Activated T-cell treated with anti-CD3 and anti-CD28 coated beads, Interleukin-2, amount 50 U/mL, for 4 hours (primary cell): ENCODE results near the gene VPS72. TPM values are rescaled to one million over a fixed set of nuclear protein-coding genes. Genes with fewer than 3 reads are reported as not detected.
"Not testable (repeated sequence)": the region's sequence is repeated elsewhere in the genome, so short reads cannot be mapped to it uniquely, and the experiment has no call there.

ENCODE experiments used
- ATAC-seq, 2 donors: fragments of 200-7000 bp; cut with Tn5 transposase; one replicate each; pipeline ENCODE4 v1.10.0; 2021
- DNase-seq: peaks from one replicate; pipeline ENCODE4 v3.0.0-alpha.2; 2020
- H3K27me3 Mint-ChIP-seq: one replicate; pipeline ENCODE4 v1.8.0; 2021; ENCODE audit warnings: low read depth, mixed read lengths
- H3K36me3 Mint-ChIP-seq: one replicate; pipeline ENCODE4 v1.8.0; 2022; ENCODE audit warnings: mixed read lengths; ENCODE audit not compliant: insufficient read depth
- H3K4me1 Mint-ChIP-seq: one replicate; pipeline ENCODE4 v1.8.0; 2021; ENCODE audit warnings: low read depth, mixed read lengths
- H3K4me3 Mint-ChIP-seq: one replicate; pipeline ENCODE4 v1.8.0; 2021; ENCODE audit warnings: mild to moderate bottlenecking, moderate library complexity, mixed read lengths
- H3K9me3 Mint-ChIP-seq: one replicate; pipeline ENCODE4 v1.8.0; 2021; ENCODE audit warnings: mixed read lengths
- total RNA-seq, 3 donors: library from RNA; stranded (reverse); gene quantifications; one replicate each; pipeline ENCODE4 v1.2.1, GENCODE V29; 2021

VPS72 gene
- total RNA-seq, 3 donors from 2014 or later: 72.5 to 81.9 (median 78.1) TPM

DNA sequence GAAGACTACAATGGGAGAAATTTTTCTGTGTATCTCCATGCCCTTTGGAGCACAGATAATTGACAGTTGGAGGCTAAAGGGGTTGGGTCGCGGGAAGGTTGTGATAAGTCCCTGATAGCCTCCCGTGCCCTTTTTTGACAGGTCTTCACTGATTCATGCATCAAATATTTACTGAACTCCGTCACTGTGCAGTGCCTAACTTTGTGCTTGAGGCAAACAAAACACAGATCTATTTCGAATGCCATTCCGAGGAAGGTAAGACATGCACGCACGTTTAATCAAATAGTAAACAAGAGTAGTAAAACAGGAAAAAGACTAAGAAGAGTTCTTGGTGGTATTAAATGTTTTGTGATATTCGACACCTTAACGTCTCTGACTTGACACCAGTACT is 7.9 kb upstream of the VPS72 start:
- Mint-ChIP-seq H3K27me3 (peaks cover 3% of the 10 kb centered on the region), H3K4me3 (peak overlapping the region; percentile 99), H3K4me1 (peaks cover 33% of the 10 kb centered on the region), H3K36me3 (no peaks in the 10 kb centered on the region), H3K9me3 (no peaks in the 10 kb centered on the region)
- no peak for ATAC-seq
- DNase-seq: no peak

DNA sequence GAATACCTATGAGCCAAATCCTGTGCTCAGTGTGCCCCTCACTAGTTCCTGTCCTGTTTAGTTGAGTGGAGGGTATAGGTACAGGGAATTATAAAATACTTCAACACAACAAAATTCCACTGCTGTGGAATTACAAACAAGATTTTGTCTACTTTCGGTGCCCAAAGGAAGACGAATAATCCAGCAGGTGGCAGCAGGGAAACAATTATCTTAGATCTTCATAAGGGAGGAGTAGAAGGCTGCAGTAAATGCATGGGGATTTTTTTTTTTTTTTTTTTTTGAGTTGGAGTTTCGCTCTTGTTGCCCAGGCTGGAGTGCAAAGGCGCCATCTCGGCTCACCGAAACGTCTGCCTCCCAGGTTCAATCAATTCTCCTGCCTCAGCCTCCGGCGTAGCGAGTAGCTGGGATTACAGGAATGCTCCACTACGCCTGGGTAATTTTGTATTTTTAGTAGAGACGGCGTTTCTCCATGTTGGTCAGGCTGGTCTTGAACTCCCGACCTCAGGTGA is 6.3 kb upstream of the VPS72 start:
- H3K36me3 Mint-ChIP-seq: no peaks in the 10 kb centered on the region
- H3K27me3 Mint-ChIP-seq: peaks cover 3% of the 10 kb centered on the region
- H3K4me1 Mint-ChIP-seq: peaks cover 29% of the 10 kb centered on the region
- no peak for ATAC-seq
- H3K4me3 Mint-ChIP-seq: peak overlapping the region; percentile 26
- peak; percentile 41 for DNase-seq
- no peaks in the 10 kb centered on the region for H3K9me3 Mint-ChIP-seq

DNA sequence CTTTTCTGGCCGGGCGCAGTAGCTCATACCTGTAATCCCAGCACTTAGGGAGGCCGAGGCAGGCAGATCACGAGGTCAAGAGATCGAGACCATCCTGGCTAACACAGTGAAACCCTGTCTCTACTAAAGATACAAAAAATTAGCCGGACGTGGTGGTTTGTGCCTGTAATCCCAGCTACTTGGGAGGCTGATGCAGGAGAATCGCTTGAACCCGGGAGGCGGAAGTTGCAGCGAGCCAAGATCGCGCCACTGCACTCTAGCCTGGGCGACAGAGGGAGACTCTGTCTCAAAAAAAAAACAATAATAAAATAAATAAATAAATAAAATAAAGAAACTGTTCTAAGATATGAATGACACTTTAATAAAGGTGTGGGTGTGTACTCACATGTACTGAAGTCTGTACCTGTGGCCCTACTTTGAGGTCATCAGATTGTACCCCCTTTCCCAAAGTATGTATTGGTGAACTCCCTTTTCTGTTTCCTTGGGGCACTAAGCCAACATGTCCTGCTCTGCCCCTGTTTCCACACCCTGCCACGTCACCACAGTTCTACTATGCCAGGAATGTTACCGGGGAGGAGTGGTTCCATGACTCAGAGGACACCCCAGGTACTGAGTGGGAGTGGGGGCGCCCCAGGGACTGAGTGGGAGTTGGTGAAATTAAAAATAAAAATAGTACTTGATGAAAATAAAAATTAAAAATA is 5.0 kb upstream of the VPS72 start:
- H3K36me3 Mint-ChIP-seq, H3K27me3 Mint-ChIP-seq, H3K9me3 Mint-ChIP-seq, H3K4me3 Mint-ChIP-seq, ATAC-seq: not testable (repeated sequence)
- peaks cover 30% of the 10 kb centered on the region for H3K4me1 Mint-ChIP-seq
- DNase-seq: peak; percentile 13

DNA sequence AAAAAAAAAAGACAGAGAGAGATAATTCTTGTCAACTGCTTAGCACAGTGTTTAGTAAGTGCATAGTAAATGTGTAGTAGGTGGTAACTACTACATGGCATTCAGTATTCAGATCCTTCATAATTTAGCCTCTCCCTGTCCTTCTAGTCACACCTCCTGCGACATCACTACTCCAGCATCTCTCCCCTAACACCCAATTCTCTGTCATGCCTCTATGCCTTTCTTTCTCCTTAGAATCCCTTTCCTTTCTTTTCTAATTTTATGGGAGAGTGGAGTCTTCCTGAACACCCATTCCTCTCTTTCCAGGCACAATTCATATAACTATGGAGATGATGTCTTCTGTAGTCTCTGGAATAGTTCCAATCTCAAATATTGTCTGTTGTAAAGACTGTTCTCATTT is 3.9 kb upstream of the VPS72 start:
- Mint-ChIP-seq H3K9me3 (no peaks in the 10 kb centered on the region), H3K27me3 (peaks cover 3% of the 10 kb centered on the region), H3K36me3 (no peaks in the 10 kb centered on the region), H3K4me1 (peaks cover 23% of the 10 kb centered on the region), H3K4me3 (no peak overlapping the region)
- DNase-seq (no peak), ATAC-seq (no peak)

DNA sequence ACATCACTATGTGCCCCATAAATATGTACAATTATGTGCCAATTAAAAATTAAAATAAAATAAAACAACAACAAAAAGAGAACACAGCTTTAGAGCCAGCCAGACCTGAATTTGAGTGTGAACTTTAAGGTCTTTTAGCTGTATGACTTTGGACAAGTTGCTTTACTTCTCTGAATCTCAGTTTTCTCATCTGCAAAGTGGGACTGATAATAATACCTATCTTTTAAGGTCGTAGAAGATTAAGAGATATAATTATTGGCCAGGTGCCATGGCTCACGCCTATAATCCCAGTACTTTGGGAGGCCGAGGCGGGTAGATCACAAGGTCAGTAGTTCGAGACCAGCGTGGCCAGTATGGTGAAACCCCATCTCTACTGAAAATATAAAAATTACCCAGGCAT is 3.3 kb upstream of the VPS72 start:
- Mint-ChIP-seq H3K4me3 (no peak overlapping the region), H3K4me1 (peaks cover 28% of the 10 kb centered on the region), H3K36me3 (no peaks in the 10 kb centered on the region), H3K27me3 (peaks cover 3% of the 10 kb centered on the region), H3K9me3 (no peaks in the 10 kb centered on the region)
- no peak for ATAC-seq
- DNase-seq: no peak

DNA sequence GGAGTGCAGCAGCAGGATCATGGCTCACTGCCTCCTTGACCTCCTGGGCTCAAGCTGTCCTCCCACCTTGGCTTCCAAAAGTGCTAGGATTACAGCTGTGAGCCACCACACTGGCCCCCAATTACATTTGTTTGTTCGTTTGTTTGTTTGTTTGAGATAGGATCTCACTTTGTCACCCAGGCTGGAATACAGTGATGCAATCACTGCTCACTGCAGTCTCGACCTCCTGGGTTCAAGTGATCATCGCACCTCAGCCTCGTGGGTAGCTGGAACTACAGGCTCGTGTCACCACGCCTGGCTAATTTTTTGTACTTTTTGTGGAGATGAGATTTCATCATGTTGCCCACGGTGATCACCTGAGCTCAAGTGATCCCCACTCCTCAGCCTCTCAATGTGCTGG is 2.0 kb upstream of the VPS72 start:
- DNase-seq: no peak
- no peak for ATAC-seq
- H3K4me1 Mint-ChIP-seq: peaks cover 25% of the 10 kb centered on the region
- no peaks in the 10 kb centered on the region for H3K9me3 Mint-ChIP-seq
- H3K4me3 Mint-ChIP-seq: no peak overlapping the region
- H3K36me3 Mint-ChIP-seq: no peaks in the 10 kb centered on the region
- peaks cover 3% of the 10 kb centered on the region for H3K27me3 Mint-ChIP-seq

DNA sequence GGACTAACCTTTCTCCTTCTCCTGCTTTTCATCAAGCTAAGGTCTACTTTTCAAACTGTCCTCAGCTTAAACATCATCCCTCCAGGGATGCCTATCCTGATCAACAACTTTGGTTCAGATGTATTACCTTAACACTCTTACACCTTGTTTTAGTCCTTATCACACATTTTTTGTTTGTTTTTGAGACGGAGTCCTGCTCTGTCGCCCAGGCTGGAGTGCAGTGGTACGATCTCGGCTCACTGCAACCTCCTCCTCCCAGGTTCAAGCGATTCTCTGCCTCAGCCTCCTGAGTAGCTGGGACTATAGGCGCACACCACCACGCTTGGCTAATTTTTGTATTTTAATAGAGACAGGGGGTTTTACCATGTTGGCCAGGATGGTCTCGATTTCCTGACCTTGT is 1.3 kb downstream of the VPS72 start:
- ATAC-seq, H3K36me3 Mint-ChIP-seq, H3K9me3 Mint-ChIP-seq, DNase-seq, H3K27me3 Mint-ChIP-seq: not testable (repeated sequence)
- Mint-ChIP-seq H3K4me1 (peaks cover 23% of the 10 kb centered on the region), H3K4me3 (peak overlapping the region; percentile 96)

DNA sequence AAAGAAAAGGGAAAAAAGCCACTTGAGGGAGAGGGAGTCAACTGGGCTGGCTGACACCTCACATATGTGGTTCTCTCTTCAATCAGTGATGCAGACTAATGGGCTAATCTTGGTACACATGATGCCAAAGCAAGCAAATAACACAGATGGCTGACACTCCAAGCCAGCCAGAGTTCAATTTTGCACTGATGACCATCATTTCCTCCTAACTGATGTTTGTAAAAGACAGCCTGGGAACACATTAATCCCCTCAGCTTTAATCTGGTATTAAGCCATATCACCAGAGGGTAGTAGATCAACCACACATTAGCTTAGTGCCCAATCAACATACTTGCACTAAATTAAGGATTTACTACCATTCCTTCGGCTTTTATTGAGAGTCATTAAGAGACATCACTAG is 2.8 kb downstream of the VPS72 start:
- no peaks in the 10 kb centered on the region for H3K27me3 Mint-ChIP-seq
- ATAC-seq (no peak), DNase-seq (no peak)
- no peaks in the 10 kb centered on the region for H3K9me3 Mint-ChIP-seq
- H3K4me1 Mint-ChIP-seq: peaks cover 23% of the 10 kb centered on the region
- peaks cover 17% of the 10 kb centered on the region for H3K36me3 Mint-ChIP-seq
- H3K4me3 Mint-ChIP-seq: no peak overlapping the region

DNA sequence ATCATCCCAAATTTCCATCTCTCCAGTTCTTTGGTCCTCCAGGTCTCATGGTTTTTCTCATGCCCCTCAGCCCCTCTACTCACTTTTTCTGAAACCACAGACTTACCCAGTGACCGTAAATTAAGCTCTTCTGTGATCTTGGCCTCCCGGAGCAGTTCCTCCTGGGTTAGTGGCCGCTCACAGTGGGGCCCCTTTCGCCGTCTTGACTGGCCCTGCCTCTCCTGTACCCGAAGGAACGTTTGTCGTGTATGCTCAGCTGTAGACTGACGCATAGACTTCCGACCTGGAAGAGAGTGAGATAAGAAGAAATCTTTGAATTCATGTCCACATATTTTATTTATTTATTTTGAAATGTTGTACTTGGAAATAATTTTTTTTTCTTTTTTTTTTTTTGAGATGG is 5.8 kb downstream of the VPS72 start:
- ATAC-seq (no peak), DNase-seq (no peak)
- Mint-ChIP-seq H3K4me3 (no peak overlapping the region), H3K9me3 (no peaks in the 10 kb centered on the region), H3K36me3 (peaks cover 33% of the 10 kb centered on the region), H3K27me3 (no peaks in the 10 kb centered on the region), H3K4me1 (peaks cover 14% of the 10 kb centered on the region)

DNA sequence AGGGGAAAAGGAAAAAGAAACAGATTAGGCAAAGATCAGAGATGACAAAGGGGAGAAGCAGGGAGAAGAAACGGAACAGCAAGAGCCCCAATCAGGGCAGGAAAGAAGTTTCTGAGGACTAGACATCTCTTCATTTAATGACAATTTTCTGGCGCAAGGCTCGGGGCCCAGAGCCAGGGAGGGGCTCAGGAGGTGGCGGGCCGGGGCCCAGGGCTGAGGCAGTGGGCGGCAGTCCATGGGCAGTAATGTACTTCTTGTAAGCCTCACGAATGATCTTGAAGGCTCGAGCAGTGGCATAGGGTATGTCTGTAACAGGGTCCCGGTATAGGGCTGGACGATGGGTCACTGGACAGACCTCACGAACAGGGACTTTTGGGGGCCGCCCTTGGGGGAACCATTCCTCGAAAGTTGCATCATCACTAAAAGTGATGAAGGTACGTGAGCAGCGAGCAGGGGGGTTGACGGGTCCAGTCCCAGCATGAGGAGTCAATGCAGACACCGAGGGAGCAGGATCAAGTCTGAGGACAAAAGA is 13.4 kb downstream of the VPS72 start:
- Mint-ChIP-seq H3K4me1 (peaks cover 3% of the 10 kb centered on the region), H3K36me3 (peaks cover 51% of the 10 kb centered on the region), H3K27me3 (no peaks in the 10 kb centered on the region), H3K9me3 (no peaks in the 10 kb centered on the region), H3K4me3 (no peak overlapping the region)
- no peak for ATAC-seq
- no peak for DNase-seq

DNA sequence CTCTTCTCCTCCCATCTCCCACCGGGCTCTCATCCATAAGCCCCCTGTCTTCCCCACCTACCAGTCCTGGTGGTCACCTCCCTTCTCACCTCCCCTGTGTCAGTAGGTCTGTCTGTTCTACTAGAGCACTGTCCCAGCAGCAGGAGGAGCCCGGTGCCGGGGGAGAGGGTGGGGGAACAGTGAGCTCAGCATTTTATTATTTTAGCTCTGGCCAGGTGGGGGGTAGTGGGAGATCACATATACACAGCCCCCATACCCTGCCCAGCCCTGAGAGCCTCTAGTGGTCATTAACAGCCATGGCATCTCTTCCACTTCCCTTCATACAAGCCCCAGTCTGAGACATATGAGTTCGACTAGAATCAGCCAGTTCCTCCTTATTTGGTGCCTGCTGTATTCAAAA is 14.1 kb downstream of the VPS72 start, which contains the start of gene TMOD4:
TSS of gene TMOD4 (minus strand) at position 119 of the 400 bp plus-strand sequence. CDS start 1,106 bp downstream, outside the sequence.
- peaks cover 3% of the 10 kb centered on the region for H3K4me1 Mint-ChIP-seq
- peaks cover 52% of the 10 kb centered on the region for H3K36me3 Mint-ChIP-seq
- DNase-seq (no peak), ATAC-seq (peak in 1 of 2 donors; percentile 58)
- no peaks in the 10 kb centered on the region for H3K9me3 Mint-ChIP-seq
- no peak within 1 kb of the TSS for H3K4me3 Mint-ChIP-seq
- H3K27me3 Mint-ChIP-seq: no peaks in the 10 kb centered on the region

DNA sequence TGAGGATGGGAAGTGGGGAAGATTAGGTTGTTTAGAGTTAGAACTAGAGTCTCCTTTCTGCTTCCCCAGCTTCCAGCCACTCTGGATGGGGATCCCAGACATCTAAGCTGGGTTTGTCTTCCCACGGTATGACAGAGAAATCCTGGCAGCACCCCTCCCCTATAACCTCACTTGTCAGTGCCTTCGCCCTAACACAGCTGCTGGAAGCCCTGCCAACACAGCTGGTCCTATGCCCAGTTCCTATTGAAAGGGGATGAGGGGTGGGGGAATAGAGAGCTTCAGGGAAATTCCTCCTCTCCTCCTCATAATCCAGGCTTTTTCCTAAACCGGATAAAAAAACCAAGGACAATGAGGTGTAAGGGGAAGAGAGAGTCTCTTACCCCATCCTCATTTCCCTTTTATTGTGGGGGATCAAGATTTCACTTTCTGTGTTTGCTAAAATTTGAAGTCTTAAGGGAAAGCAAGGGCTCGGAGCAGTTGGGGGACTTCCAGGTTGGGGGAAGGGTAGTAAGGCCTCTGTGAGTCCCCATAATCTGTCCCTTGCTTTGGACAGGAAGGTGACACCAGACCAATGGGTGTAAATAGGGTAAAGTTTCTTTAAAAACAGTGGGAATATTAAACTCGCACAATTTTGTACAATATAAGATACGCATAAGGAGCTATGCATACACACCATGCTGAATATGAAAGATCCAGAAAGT is 14.8 kb downstream of the VPS72 start:
- Mint-ChIP-seq H3K4me3 (no peak overlapping the region), H3K4me1 (peaks cover 3% of the 10 kb centered on the region), H3K36me3 (peaks cover 54% of the 10 kb centered on the region), H3K9me3 (no peaks in the 10 kb centered on the region), H3K27me3 (no peaks in the 10 kb centered on the region)
- DNase-seq: no peak
- ATAC-seq: no peak

DNA sequence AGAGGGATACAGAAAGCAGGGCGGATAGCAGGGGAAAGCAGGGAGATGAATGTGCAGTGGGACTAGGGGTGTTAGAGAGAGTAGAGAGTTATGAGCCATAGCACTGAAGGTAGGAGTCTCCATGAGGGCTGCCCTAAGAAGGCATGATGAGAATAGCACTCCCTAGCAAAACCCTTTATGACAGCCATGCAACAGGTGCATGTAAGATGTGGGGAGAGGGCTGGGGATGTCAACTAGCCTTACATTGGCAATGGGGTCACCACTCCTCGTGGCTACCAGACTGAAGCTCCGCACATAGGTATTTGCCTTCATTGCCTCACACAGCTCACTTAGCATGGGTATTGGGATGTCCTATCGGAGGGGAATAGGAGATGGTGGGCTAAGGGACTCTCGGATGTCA is 18.8 kb downstream of the VPS72 start:
- peaks cover 9% of the 10 kb centered on the region for H3K4me1 Mint-ChIP-seq
- no peak for ATAC-seq
- H3K4me3 Mint-ChIP-seq: no peak overlapping the region
- no peaks in the 10 kb centered on the region for H3K27me3 Mint-ChIP-seq
- H3K36me3 Mint-ChIP-seq: peaks cover 52% of the 10 kb centered on the region
- no peak for DNase-seq
- H3K9me3 Mint-ChIP-seq: no peaks in the 10 kb centered on the region

DNA sequence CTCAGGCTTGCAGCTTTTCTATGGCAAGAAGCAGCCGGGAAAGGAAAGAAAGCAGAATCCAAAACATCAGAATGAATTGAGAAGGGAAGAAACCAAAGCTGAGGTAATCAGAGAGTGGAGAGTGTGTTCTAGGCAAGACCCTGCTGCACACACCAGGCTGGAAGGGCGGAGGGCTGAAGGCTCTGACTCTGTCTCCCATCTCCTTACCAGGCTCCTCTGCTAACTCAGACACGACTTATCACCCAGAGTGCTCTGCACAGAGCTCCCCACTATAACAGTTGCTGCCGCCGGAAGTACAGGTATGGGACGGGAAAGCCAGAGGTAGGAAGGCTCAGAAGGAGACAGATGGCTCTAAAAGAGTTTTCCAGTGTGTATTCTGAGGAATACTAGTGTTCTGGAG is 22.9 kb downstream of the VPS72 start:
- H3K9me3 Mint-ChIP-seq: no peaks in the 10 kb centered on the region
- ATAC-seq (no peak), DNase-seq (no peak)
- peak overlapping the region; percentile 97 for H3K4me3 Mint-ChIP-seq
- peaks cover 45% of the 10 kb centered on the region for H3K36me3 Mint-ChIP-seq
- H3K4me1 Mint-ChIP-seq: peaks cover 34% of the 10 kb centered on the region
- H3K27me3 Mint-ChIP-seq: no peaks in the 10 kb centered on the region

DNA sequence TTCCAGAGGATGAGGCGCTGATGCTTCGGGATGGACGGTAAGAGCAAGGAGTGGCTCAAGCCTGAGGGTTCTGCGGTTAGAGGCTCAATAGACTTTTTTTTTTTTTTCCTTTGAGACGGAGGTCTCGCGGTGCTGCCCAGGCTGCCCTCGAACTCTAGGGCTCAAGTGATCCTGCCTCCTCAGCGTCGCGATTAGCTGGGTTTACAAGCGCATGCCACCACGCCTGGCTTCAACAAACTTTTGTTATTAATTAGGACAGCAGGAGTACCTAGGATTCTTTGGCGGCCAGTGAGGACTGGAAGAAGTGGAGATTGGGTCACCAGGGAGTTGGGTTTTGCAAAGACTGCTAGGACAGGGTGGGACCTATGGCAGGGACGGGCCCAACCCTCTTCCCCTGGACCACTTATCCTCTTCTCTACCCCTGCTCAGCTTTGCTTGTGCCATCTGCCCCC is 23.5 kb downstream of the VPS72 start:
- Mint-ChIP-seq H3K9me3 (no peaks in the 10 kb centered on the region), H3K4me1 (peaks cover 40% of the 10 kb centered on the region), H3K27me3 (no peaks in the 10 kb centered on the region), H3K36me3 (peaks cover 44% of the 10 kb centered on the region), H3K4me3 (peak overlapping the region; percentile 97)
- no peak for ATAC-seq
- DNase-seq: no peak
